GM21447 (cell line): ENCODE measurements around the gene PIGW.
A peak's percentile ranks its signal among the peaks of the same experiment; 100 is the strongest.

ENCODE experiments used
- ATAC-seq: cut with Tn5 transposase; IDR thresholded peaks from one replicate; pipeline ENCODE4 v1.9.1; 2021; ENCODE audit not compliant: unreplicated experiment

PIGW gene

GRCh38 chr17:36534840-36535668 is at the start of gene PIGW, which contains the start of gene MYO19:
Gene PIGW, plus strand, starts transcription at chr17:36534987. Its CDS starts 2,115 bp downstream, at chr17:36537102.
Gene MYO19, minus strand, starts transcription at chr17:36534868. Its CDS starts 2,330 bp downstream, at chr17:36532538.
- peak; percentile 72 for ATAC-seq

- ATAC-seq, result no peak
Measured at GRCh38 chr17:36485027-36485426, 49.8 kb upstream of the PIGW start.

GRCh38 chr17:36485805-36486203 is 49.0 kb upstream of the PIGW start:
- peak; percentile 13 for ATAC-seq

GRCh38 chr17:36486204-36487194 is 48.3 kb upstream of the PIGW start, which contains the start of gene ZNHIT3:
Gene ZNHIT3, plus strand, starts transcription at chr17:36486681. Its CDS starts 19 bp downstream, at chr17:36486700.
- peak; percentile 83 for ATAC-seq

- no peak for ATAC-seq
Measured at GRCh38 chr17:36493956-36494355, 40.8 kb upstream of the PIGW start.

GRCh38 chr17:36494674-36495073 is 40.1 kb upstream of the PIGW start:
- ATAC-seq, result no peak

- ATAC-seq, result no peak
Measured at GRCh38 chr17:36495076-36495578, 39.7 kb upstream of the PIGW start.

GRCh38 chr17:36496018-36496789 is 38.6 kb upstream of the PIGW start:
- no peak for ATAC-seq

GRCh38 chr17:36498155-36498554 is 36.6 kb upstream of the PIGW start:
- ATAC-seq, result no peak

- ATAC-seq, result no peak
Measured at GRCh38 chr17:36498560-36499300, 36.1 kb upstream of the PIGW start.

- no peak for ATAC-seq
Measured at GRCh38 chr17:36500745-36501225, 34.0 kb upstream of the PIGW start.

GRCh38 chr17:36501351-36501750 is 33.4 kb upstream of the PIGW start:
- ATAC-seq, result no peak

- ATAC-seq, result no peak
Measured at GRCh38 chr17:36501963-36502362, 32.8 kb upstream of the PIGW start.

GRCh38 chr17:36503456-36504155 is 31.2 kb upstream of the PIGW start:
- no peak for ATAC-seq

- no peak for ATAC-seq
Measured at GRCh38 chr17:36504156-36504545, 30.6 kb upstream of the PIGW start.

GRCh38 chr17:36505171-36505570 is 29.6 kb upstream of the PIGW start:
- ATAC-seq, result no peak

GRCh38 chr17:36506249-36506826 is 28.4 kb upstream of the PIGW start:
- no peak for ATAC-seq

GRCh38 chr17:36506831-36507230 is 28.0 kb upstream of the PIGW start:
- ATAC-seq, result no peak

- no peak for ATAC-seq
Measured at GRCh38 chr17:36507266-36507665, 27.5 kb upstream of the PIGW start.
